ES-I3 (cell line): Measurements from ENCODE around the gene CDC42SE2.
"Not testable (repeated sequence)": the region's sequence is repeated elsewhere in the genome, so short reads cannot be mapped to it uniquely, and the experiment has no call there.

ENCODE experiments used
- H3K36me3 ChIP-seq: 2 replicates; pipeline ENCODE4 v1.6.1; 2013; ENCODE audit warnings: mild to moderate bottlenecking, low read length, control low read depth, moderate library complexity; ENCODE audit not compliant: insufficient read depth
- H3K4me1 ChIP-seq: 2 replicates; pipeline ENCODE4 v1.6.1; 2013; ENCODE audit warnings: mild to moderate bottlenecking, control low read depth, low read length; ENCODE audit not compliant: insufficient read depth
- H3K9ac ChIP-seq: 2 replicates; pipeline ENCODE4 v1.6.1; 2013; ENCODE audit warnings: low read depth, mild to moderate bottlenecking, low read length, moderate library complexity
- H3K9me3 ChIP-seq: 2 replicates; pipeline ENCODE4 v1.6.1; 2013; ENCODE audit warnings: mild to moderate bottlenecking, low read length, moderate library complexity; ENCODE audit not compliant: control insufficient read depth, insufficient read depth

CDC42SE2 gene

DNA sequence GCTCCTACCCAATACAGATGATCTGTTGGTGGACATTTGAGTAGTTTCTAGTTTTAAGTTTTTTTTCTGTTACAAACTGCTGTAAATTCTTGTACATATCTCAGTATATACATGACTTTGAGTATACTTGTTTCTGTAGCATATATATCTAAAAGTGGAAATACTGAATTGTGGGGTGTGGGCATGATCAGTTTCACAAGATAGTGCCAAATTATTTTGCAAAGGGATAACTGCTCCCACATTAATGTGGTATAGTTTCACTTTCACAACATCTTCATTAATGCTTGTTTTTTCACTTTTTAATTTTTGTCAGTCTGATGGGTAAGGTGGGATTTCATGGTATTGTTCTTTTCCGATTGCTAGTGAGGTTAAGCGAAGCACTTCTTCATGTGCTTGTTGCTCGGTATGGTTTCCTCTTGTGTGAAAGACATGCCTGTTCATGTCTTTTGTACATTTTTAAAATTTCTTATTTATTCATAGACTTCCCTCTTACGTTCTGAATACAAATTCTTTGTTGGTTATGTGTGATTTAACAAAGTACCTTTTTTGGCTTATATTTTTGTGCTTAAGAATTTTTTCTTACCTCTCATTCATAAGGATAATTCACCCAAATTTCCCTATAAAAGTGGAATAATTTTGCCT, 103.5 kb downstream of the CDC42SE2 start:
- Histone ChIP-seq H3K9ac (no peak overlapping the region), H3K9me3 (no peaks in the 10 kb centered on the region), H3K36me3 (no peaks in the 10 kb centered on the region), H3K4me1 (no peaks in the 10 kb centered on the region)

DNA sequence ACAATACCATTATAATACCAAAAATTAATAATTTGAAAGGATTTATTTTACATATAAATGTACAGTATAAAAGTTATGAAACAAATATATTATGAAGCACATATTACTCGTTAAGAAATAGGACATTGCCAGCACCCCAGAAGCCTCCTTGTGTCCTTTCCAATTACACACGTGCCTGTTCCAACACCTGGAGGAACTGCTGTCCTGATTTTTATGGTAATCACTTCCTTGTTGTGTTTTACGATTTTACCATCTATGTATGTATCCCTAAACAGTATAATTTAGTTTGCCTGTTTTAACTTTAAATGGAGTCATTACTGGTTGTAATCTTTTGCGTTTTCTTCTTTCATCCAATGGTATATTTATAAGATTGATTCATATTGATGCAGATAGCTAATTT, 105.0 kb downstream of the CDC42SE2 start:
- Histone ChIP-seq H3K4me1 (no peaks in the 10 kb centered on the region), H3K9ac (no peak overlapping the region), H3K36me3 (no peaks in the 10 kb centered on the region), H3K9me3 (no peaks in the 10 kb centered on the region)

- Histone ChIP-seq H3K4me1 (no peaks in the 10 kb centered on the region), H3K9ac (no peak overlapping the region), H3K9me3 (no peaks in the 10 kb centered on the region), H3K36me3 (no peaks in the 10 kb centered on the region)
These were observed 105.7 kb downstream of the CDC42SE2 start for GRCh38 chr5:131369558-131369957.

- Histone ChIP-seq H3K9ac (no peak overlapping the region), H3K9me3 (no peaks in the 10 kb centered on the region)
These were observed 108.0 kb downstream of the CDC42SE2 start for GRCh38 chr5:131371835-131372234.

DNA sequence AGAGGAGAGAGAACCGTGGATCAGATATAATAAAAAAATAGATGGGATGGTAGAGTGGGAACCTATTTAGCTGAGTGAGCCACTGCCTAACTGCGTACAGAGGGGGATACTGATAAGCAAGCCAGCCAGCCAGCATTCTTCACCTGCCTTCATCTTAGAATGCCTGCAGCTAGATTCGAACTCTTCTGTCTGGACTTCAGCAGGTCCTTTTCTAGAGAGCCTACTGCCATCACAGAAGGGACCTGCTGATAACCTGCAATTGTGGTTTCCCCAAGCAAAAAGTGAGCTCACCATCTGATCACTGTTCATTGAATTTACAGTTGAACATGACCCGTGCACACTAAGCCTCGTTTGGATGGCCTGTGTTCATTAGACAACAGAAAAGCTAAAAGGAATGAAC, 109.4 kb downstream of the CDC42SE2 start:
- no peaks in the 10 kb centered on the region for H3K4me1 ChIP-seq
- no peak overlapping the region for H3K9ac ChIP-seq
- no peaks in the 10 kb centered on the region for H3K9me3 ChIP-seq
- no peaks in the 10 kb centered on the region for H3K36me3 ChIP-seq

More at GRCh38 chr5:131371835-131372234, 108.0 kb downstream of the CDC42SE2 start:
- no peaks in the 10 kb centered on the region for H3K36me3 ChIP-seq
- H3K4me1 ChIP-seq, result no peaks in the 10 kb centered on the region

GRCh38 chr5:131375351-131375750, 111.5 kb downstream of the CDC42SE2 start:
- Histone ChIP-seq H3K4me1 (no peaks in the 10 kb centered on the region), H3K9me3 (no peaks in the 10 kb centered on the region), H3K9ac (no peak overlapping the region), H3K36me3 (no peaks in the 10 kb centered on the region)

DNA sequence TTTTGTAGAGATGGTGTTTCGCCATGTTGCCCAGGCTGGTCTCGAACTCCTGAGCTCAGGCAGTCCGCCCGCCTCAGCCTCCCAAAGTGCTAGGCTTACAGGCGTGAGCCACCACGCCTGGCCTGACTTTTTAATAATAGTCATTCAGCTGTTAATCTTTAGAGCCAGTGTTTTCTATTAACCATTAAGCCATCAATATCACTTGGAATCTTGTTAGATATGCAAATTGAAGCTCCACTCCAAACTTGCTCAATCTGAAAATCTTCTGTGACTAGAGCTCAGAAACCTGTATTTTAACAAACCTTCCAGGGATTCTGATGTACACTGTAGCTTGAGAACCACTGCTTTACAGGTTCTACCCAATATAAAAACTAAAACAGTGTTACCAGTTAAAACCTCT, 113.5 kb downstream of the CDC42SE2 start:
- Histone ChIP-seq H3K4me1 (no peaks in the 10 kb centered on the region), H3K36me3 (no peaks in the 10 kb centered on the region), H3K9me3 (no peaks in the 10 kb centered on the region), H3K9ac (no peak overlapping the region)

- no peaks in the 10 kb centered on the region for H3K9me3 ChIP-seq
- H3K9ac ChIP-seq, result no peak overlapping the region
- no peaks in the 10 kb centered on the region for H3K36me3 ChIP-seq
- H3K4me1 ChIP-seq, result no peaks in the 10 kb centered on the region
These were observed 114.0 kb downstream of the CDC42SE2 start for GRCh38 chr5:131377785-131378325.

- no peaks in the 10 kb centered on the region for H3K9me3 ChIP-seq
- H3K9ac ChIP-seq, result no peak overlapping the region
- no peaks in the 10 kb centered on the region for H3K36me3 ChIP-seq
- H3K4me1 ChIP-seq, result no peaks in the 10 kb centered on the region
These were observed 115.1 kb downstream of the CDC42SE2 start for GRCh38 chr5:131378721-131379541.

- H3K4me1 ChIP-seq, result no peaks in the 10 kb centered on the region
- no peaks in the 10 kb centered on the region for H3K36me3 ChIP-seq
- no peaks in the 10 kb centered on the region for H3K9me3 ChIP-seq
- H3K9ac ChIP-seq, result no peak overlapping the region
These were observed 115.9 kb downstream of the CDC42SE2 start for GRCh38 chr5:131379723-131380122.

- H3K36me3 ChIP-seq, H3K9me3 ChIP-seq, H3K4me1 ChIP-seq, H3K9ac ChIP-seq: not testable (repeated sequence)
These were observed 116.4 kb downstream of the CDC42SE2 start for GRCh38 chr5:131380238-131380637.

- H3K36me3 ChIP-seq, result no peaks in the 10 kb centered on the region
- H3K9me3 ChIP-seq, result no peaks in the 10 kb centered on the region
- H3K9ac ChIP-seq, result no peak overlapping the region
- H3K4me1 ChIP-seq, result no peaks in the 10 kb centered on the region
These were observed 117.2 kb downstream of the CDC42SE2 start for GRCh38 chr5:131381021-131381420.

- no peak overlapping the region for H3K9ac ChIP-seq
These were observed 117.9 kb downstream of the CDC42SE2 start for GRCh38 chr5:131381777-131382176.

GRCh38 chr5:131382407-131383395, 118.8 kb downstream of the CDC42SE2 start:
- no peak overlapping the region for H3K9ac ChIP-seq
- H3K4me1 ChIP-seq, result no peaks in the 10 kb centered on the region

More at GRCh38 chr5:131381777-131382176, 117.9 kb downstream of the CDC42SE2 start:
- Histone ChIP-seq H3K36me3 (no peaks in the 10 kb centered on the region), H3K4me1 (no peaks in the 10 kb centered on the region), H3K9me3 (no peaks in the 10 kb centered on the region)

More at GRCh38 chr5:131382407-131383395, 118.8 kb downstream of the CDC42SE2 start:
- H3K9me3 ChIP-seq, result no peaks in the 10 kb centered on the region
- no peaks in the 10 kb centered on the region for H3K36me3 ChIP-seq
